ENCODE results near the gene ALPP.
"Not testable (repeated sequence)": the region's sequence is repeated elsewhere in the genome, so short reads cannot be mapped to it uniquely, and the experiment has no call there.

The ALPP gene

DNA sequence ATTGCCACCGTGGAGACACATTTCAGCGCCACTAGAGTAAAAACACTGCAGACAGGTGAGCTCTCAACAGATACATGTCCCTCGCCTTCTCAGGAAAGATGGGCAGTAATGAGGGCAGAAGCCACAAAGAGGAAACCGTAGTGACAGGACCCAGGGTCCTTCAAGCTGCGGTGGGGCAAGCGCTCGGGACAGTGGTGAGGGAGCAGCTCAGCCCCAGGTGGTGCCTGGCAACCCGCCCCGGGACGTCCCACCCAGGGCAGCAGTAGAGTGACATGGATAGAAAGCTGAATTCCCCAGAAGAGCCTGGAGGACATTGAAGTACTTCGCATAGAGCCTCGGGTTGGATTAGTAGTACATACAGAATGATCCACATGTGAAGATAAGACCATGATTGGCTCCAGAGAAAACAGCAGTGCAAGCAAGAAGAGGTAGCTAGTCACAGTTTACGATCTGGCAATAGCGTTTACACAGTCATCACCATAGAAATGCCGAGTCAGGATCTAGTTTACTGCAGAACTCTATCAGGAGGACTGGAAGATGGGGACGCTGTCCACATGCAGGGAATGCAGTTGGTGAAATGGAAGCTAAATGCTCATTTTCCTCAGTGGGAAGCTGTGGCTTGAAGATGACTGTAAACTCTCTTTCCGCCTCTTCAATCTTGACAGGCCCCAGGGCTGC, 37.4 kb upstream of the ALPP start:
- no peak for DNase-seq

DNA sequence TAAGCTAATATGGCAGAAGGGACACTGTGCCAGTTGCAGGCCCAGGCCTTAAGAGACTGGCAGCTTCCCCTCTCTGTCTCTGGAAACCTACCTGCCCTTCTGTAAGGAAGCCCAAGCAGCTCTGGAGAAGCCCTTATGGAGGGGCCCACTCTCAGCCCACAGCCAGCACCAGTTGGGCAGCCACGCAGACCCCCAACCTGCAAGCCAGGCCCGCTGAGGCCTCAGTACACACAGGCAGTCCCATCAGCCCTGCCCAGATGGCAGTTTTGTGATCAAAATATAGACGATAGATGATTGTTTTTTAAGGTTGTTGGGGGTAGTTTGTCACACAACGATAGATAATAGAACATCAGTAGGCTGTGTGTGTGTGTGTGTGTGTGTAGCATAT, 36.8 kb upstream of the ALPP start:
- DNase-seq: no peak

DNA sequence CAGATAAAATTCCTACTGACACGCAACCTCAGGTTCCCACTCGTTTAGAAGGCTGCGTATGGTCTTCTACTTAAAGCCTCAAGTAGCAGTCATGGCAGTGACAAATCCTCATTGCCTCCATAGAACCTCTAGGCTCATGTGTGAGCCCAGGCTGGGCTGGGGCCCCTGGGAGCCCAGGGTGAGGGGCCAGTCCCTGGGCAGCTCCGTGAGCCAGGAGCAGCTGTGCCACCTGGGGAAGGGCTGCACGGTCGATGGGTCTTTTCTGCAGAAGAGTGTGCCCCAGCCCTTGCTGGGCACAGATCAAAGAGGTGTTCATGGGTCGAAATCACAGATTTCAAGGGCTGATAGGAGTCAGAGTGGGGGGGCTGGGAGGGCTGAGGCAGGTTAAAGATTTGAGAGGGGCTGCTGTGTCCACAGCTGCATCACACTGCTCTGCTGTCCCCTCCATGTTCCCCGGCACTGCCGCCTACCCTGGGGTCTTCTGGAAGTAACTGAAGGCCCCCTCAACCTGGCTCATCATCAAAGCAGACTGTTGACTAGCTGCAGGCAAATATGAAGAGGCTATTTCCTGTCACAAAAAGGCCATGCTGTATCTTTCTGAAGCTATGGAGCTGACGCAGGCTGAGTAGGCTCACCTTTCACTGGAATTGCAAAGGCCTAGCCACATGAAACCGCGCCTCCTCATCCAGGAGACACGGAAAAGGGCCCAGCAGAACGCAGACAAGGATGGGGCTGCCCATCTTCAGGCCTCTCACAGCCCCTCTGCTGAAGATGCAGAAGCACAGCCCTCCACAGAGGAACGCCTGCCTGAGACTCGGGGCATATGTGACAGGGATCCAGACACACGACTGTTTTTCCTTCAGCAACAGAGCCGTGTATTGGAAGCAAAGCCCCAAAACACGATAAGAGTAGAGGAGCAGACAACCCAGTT, 35.7 kb upstream of the ALPP start:
- no peak for DNase-seq

DNA sequence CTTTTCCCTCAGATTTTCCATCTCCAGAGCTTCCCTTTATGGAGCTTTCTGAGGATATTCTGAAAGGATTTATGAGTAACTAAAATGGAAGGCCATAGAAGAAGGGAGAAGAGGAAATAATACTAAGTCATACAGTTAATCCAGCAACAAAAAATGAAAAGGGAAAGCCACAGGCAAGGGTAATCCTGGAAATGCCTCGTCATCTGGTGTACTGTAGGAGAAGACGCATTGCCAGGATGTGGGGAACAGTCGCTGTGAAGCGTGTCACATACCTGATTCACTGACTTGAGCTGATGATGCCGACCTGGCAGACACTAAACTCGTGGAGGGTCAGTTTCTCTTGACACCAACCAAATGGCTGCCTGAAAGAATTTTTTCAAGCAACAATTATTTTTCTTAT, 34.7 kb upstream of the ALPP start:
- DNase-seq: no peak

DNA sequence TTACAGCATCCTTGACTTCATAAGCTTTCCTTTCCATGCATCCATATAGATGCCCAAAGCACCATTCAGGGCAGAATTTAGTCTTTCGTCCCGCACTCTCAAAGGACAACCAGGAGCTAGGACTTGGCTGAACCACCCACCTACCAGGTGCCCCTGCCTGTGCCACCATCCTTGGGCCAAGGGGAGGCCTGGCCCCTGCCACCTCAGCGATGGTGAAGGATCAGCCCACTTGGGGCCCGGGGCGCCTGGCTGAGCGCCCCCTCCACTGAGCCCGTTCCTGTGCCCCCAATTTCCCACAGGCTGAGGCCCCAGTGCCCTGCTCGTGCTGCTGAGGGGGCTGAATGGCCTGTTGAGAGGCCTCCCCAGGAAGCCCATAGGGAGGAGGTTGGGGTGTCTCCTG, 33.3 kb upstream of the ALPP start:
- no peak for DNase-seq

DNA sequence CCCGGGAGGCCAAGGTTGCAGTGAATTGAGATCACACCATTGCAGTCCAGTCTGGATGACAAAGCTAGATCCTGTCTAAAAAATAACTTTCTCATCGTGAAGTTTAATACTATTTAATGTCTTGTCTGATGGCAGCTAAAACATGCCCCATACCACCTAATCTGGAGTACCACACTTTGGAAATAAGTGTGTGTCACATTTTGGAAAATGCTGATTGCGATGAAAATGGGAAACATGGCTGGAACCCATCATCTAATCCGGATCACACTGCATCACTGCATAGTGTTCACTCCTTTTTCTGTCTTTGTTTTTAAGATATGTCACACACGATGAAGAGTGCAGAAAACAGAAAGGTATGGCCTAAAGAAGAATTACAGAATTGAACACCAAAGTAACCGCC, 31.2 kb upstream of the ALPP start:
- DNase-seq: no peak

DNA sequence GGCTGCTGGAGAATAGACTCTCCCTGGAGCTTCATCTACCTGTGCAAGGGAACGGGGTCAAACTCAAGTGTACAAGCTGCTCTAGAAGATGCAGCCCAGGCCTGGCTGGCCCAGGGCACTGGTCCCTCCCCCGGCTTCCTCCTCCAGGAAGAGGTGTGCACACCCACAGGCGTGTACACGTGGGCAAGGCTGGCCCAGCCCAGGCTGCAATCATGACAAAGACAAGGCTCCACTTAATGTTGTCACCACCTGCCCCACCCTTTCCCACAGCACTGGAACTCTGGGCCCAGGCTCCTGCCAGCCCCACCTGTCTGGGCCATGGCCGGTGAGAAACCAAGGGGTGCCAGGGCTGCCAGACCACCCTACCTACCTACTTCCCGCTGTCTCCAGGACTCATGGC, 29.6 kb upstream of the ALPP start:
- no peak for DNase-seq

DNA sequence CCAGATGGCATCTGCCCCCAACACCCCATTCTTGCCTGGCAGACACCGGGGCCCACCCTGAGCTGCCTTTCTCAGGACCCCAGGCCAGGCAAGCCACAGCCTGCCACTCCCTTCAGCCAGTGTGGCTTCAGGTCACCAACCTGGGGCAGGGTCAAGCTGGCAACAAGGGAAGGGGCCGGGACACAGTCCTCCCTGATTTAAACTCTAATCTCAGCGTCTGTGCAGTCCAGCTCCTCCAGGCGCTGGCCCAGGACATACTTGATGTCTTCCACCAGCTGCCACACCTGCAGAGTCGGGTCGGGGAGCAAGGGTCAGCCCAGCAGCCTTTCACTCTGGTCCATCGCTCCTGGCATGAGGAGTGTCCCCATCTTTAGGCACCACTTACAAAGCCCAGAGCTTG, 29.0 kb upstream of the ALPP start:
- no peak for DNase-seq

DNA sequence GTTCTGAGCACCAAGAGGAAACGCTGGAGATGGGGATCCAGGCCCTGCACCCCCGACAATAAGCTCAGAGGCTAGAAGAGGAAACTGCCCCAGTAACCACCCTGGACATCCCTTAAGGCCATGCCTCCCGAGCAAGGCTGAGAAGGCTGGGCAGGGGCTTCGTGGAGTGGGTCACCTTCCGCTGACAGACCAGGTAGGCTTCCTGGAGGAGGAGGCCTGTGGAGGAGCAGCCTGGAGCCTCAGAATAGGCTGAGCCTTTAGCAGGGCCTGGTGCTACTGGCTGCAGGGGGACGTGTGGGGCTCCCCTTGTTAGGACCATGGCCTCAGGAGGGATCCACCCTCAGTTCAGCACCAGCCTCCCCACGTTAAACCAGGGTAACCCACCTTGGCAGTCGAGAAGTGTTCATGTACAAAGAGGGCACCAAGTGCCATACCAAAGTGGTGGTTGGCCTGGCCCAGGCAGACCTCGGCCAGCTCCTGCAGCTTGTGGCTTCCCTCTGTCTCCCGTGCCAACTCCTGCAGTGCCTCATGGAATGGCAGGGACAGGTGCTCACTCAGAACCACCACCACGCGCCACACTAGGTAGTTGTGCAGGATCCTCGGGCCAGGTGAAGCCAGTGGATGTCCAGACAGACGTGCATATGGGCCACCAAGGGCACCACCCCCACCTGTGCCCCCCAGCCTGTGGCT, 28.5 kb upstream of the ALPP start:
- DNase-seq: no peak

DNA sequence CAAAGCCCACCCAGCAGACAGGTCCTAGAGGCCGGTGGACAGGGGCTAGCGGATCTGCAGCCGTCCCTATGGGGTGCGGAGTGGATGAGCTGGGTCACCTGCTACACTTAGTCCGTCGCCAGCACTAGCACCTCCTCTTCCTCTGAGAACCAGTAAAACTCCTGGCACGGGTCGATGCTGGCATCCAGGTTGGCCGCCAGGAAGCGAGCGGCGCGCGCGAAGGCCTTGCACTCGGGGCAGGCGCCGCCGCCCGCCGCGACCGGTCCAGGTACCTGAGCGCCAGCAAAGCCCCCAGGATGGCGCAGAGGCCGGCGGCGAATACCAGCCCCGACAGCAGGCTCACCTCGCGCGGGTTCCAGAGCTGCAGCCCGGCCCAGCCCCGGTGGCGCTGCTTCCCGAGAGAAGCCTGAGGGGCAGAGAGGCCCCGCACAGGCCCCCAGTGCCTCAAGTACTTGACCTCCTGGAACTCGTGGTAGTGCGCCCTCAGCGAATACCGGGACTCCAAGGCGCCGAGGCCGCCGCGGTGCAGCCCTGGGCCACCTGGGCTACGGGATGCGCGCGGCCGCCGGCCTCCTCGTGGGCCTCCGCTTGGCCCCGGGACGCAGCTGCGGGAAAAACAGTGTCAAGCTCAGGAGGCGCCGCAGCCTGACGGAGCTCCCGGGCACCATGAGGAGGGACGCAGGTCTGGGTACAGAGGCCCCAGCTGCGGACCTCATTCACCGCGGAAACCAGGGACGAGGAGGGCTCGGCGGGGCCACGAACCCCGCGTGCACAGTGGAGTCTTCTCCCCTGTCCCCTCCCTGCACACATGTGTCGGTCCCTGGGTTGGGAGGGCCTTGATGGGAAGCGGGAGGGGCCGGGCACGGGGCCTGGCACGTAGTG, 27.5 kb upstream of the ALPP start:
- no peak for DNase-seq

DNA sequence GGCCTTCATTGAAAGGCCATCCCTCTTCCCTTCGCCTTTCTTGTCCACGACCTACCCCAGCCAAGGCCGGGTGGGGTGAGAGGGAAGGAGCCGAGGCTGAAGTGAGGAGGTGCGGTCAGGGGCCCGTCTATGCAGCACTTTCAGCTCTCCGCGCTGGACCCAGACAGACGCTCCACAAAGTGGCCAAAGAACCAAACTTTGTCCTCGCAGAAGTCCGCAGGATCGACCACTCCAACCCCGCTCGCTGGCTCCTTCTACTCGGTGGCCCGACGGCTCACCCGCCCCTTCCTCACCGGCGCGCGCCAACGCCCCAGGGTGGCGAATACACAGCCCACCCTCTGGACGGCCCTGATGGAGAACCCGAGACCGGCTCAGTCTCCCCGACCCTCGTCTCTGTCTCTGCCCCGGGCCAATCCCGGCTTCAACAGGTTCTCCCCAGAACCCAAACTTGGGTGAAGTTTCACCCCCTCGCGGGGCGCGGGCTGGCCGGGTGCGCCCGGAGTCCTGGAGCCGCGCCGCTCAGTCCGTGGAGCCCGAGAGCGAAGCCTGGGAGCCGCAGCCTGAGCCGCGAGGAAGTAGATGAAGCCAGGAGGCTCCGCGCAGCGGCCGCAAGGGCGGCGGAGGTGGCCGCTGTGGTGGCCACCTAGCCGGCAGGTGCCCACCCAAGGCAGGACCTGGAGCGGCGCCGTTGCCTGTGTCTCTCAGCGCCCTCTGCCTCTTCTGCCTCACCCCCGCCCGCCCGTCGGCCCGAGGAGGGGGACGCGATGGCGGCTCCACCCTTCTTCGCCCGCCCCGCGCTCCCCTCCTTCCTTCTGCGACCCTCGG, 26.7 kb upstream of the ALPP start:
- DNase-seq: no peak

DNA sequence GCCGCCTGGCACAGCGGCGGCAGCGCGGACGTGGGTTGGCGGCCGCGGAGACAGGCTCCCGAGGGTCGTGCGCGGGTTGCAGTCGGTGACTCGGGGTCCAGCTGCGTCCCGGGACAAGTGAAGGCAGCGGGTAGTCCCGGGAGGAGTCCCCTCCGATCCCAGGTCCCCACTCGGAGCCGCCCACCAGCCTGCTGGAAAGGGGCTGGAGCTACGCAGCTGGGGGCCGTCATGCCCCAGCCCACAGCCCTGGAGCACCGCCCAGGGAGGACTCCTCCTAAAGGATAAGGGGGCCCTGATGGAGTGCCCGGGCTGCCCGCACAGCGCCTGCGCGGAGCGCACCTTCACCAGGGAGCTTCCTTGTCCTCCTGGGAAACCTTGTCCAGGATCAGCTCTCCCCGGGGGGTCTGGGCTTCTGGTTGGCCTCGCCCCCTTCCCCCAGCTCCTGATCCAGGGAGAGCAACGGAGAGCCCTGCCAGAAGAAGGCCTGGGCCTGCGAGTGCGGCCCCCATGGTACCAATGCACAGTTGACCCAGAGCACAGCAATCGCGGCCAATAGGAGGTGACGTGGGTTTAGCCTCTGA, 25.9 kb upstream of the ALPP start:
- no peak for DNase-seq

DNA sequence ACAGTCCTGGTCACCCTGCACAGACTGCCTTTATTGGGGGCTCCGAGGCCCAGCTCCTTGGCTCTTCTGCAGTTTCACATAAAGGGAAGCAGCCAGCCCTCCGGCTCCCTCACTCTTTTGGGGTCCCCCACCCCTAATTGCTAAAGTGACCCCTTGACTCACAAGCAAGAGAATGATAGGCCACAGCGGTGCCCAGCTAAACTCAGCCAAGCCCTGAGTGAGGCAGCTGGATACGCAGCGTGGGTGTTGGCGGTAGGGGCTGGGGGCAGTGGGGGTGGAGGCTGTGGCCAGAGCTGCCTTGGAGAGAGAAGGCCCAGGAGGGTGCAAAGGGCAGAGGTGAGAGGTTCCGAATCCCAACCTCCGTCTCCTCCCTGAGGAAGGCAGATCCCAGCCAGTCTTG, 25.5 kb upstream of the ALPP start:
- DNase-seq: no peak

DNA sequence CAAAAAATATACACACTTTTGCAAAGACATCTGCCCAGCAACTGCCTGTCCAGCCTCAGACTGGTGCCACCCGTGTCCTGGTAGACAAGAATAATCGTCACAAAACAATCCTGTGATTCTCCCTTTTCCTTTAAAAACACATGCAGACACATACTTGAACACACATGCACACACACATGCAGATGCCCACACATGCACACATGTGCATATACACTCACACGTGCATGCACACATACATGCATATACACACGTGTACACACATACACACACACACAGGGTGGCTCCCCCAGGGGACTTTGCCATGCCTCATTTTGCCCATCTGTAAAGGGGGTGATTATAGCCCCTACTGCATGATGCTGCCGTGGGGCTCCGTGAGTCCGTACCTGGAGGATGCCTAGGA, 24.9 kb upstream of the ALPP start:
- no peak for DNase-seq

DNA sequence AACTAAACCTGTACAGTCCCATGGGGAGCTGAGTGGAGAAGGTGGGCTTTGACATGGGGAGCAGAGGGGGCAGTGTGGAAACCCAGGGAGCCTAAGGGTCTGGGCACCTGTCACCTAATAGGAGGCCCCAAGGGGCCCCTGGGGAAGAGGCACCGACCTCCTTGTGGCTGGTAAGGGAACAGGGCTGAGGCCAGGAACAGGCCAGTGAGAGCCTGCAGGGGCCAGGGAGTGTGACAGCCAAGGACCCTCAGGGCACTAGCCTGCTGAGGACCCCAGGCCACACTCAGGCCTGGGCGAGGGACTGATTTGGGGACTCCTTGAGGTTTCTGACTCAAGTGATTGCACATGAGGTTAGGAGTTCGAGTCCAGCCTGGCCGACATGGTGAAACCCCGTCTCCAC, 24.5 kb upstream of the ALPP start:
- DNase-seq: no peak

DNA sequence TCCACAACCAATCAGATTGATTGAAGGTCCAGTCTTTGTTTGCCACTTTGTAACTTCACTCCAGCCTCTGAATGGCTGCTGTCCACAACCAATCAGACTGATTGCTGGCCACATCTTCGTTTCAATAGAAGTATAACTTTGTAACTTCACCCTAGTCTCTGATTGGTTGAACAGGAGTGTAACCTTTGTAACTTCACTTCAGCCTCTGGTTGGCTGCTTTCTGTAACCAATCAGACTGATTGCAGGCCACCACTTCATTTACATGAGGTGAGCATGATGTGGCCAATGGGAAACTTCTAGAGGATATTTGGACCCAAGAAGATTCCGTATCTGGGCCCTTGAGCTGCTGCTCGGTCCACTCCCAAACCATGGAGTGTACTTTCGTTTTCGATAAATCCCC, 16.9 kb upstream of the ALPP start:
- DNase-seq: no peak

DNA sequence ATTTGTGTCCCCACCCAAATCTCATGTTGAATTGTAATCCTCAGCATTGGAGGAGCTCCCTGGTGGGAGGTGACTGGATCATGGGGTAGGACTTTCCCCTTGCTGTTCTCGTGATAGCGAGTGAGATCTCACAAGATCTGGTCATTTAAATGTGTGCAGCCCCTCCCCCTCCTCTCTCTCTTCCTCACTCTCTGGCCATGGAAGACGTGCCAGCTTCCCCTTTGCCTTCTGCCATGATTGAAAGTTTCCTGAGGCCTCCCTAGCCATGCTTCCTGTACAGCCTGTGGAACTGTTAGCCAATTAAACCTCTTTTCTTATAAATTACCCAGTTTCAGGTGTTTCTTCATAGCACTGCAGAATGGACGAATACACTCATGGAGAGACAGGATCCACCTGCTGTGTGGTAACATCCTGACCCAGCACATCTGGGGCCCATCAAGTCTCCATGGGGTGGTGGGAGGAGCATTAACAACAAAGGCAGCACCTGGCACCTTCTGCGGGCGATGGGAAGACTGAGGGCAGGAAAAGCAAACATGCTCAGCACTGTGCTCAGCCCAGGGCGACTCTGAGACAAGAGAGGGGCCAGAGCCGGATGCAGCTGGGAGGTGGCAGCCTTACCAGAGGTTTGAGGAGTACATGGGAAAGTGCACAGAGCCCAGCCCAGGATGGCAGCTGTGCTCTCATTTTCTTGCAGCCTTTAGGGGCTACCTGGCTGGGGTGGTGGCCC, 16.2 kb upstream of the ALPP start:
- DNase-seq: no peak

DNA sequence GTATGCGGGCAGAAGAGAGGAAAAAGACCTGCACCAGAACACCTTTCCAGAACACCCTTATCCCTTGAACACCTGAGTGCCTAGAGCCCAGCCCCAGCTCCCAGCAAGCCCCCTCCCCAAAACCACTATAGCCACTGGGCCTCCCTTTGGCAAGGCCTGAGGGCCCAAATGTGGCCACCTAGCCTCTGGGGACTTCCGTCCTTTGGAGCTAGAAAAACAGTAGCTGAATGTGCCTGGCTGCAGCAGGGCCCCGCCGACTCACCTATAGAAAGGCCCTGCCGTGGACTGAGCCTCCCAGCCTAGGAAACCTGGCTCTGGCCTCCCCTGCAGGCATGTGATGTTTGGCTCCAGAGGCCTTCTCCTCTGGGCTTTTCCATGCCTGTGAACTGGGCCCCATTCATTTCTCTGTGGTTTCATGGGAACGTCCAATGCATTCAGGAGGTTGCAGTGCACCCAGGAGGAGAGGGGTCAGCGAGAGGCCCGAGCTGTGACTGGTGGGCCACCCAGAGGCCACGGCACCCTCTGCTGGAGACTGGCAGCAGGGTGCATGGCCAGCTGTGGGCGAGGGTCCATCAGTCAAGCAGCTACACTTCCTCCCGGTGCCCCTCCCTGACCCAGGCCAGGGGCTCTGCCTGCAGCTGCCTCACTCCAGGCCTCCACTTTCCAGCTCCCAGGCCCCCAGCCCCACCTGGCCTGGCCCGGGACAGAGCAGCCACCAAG, 15.3 kb upstream of the ALPP start:
- not testable (repeated sequence) for DNase-seq

DNA sequence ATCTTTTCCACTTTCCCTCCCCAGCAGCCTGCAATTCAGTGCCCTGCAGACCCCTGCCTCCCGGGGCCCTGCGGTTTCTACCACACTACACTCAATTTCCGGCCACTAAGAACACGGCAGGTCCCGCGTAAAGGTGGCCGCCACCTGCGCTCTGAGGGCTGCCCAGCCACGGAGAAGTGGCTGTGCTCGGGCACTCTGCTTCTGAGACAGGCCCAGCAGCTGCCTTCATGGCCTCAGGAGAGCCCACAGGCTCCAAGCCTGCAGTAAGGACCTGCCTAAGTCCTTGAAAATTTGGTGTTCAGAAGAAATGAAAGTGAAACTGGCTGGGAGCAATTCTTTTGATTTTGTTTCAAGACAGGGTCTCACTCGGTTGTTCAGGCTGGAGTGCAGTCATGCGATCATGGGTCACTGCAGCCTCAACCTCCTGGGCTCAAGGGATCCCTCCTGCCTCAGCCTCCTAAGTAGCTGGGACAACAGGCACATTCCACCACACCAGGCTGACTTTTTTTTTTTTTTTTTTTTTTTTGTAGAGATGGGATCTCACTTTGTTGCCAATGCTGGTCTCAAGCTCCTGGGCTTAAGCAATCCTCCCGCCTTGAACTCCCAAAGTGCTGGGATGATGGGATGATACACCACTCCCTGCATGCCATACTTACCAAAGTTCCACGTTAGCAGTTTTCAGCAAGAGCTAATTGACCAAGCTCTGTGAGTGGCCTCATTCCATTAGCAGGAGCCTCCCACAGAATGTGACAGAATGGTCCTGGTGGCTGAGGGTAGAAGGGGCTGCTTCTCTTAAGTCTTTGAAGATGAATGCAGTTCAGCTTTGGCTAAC, 14.6 kb upstream of the ALPP start:
- DNase-seq: no peak
